Lower leg skin (tissue), 4 donors: Measurements from ENCODE around the gene KCNQ1OT1. TPM values are rescaled to one million over a fixed set of nuclear protein-coding genes. Genes with fewer than 3 reads are reported as not detected.

Experiments
- DNase-seq, 2 donors: peaks; one replicate each; pipeline ENCODE4 v3.0.0-alpha.2; 2019; ENCODE audit warnings: low spot score in 2 of 2
- H3K4me3 ChIP-seq: fragments of 200-600 bp; sonication (generic); 2 replicates; pipeline ENCODE4 v1.5.1; 2017; ENCODE audit warnings: mild to moderate bottlenecking, low read depth; ENCODE audit not compliant: poor library complexity, severe bottlenecking
- POLR2A ChIP-seq, 2 donors: fragments of 450-650 bp; IDR thresholded peaks; one replicate each; pipeline ENCODE4 v1.6.1; 2016 to 2017; ENCODE audit warnings: antibody characterized with exemption in 2 of 2, mild to moderate bottlenecking in 1 of 2, moderate library complexity in 1 of 2
- WGBS, 2 donors: methylation state at CpG; one replicate each; pipeline ENCODE4 v1.1.5; 2018; 5-methylcytosine and 5-hydroxymethylcytosine counted together
- intact Hi-C: fragments of 100-400 bp; cut with DNase I; formaldehyde crosslinking; loops from one replicate; pipeline ENCODE4 v1.15.0; 2023; ENCODE audit warnings: low total_unique reads
- total RNA-seq, 4 donors: library from RNA; depleted of rRNA; stranded (reverse); fragments of >200 nt; gene quantifications; one replicate each; pipeline ENCODE4 v1.1.0, GENCODE V29; 2016
- TF ChIP-seq, protein P1 (sequence below), 3 donors: fragments of 450-650 bp; IDR thresholded peaks; one replicate each; pipeline ENCODE4 v1.5.1; 2016; ENCODE audit warnings: antibody characterized with exemption in 3 of 3, mild to moderate bottlenecking in 3 of 3, moderate library complexity in 2 of 3

KCNQ1OT1 gene
- total RNA-seq, 4 donors from 2014 or later = 0.63 to 1.8 (median 0.91) TPM

DNA sequence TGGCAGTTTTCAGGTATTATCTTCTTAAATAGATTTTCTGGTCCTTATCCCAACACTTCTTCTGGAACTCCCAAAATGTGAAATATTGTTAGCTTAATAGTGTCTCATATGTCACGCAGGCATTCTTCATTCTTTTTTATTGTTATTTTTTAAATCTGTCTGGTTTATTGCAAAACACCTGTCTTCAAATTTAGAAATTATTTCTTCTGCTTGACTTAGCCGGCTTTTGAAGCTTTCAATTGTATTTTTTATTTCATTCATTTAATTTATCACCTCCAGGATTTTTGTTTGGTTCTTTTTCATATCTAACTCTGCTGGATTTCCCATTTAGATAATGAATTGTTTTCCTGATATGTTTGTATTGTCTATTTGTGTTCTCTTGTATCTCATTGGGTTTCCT, 49.9 kb downstream of the KCNQ1OT1 start:
- intact Hi-C loops = no loop called here
- WGBS, 2 donors = 91 to 95% methylated on average over 2 of the region's 2 CpGs
- TF ChIP-seq, protein P1, sequence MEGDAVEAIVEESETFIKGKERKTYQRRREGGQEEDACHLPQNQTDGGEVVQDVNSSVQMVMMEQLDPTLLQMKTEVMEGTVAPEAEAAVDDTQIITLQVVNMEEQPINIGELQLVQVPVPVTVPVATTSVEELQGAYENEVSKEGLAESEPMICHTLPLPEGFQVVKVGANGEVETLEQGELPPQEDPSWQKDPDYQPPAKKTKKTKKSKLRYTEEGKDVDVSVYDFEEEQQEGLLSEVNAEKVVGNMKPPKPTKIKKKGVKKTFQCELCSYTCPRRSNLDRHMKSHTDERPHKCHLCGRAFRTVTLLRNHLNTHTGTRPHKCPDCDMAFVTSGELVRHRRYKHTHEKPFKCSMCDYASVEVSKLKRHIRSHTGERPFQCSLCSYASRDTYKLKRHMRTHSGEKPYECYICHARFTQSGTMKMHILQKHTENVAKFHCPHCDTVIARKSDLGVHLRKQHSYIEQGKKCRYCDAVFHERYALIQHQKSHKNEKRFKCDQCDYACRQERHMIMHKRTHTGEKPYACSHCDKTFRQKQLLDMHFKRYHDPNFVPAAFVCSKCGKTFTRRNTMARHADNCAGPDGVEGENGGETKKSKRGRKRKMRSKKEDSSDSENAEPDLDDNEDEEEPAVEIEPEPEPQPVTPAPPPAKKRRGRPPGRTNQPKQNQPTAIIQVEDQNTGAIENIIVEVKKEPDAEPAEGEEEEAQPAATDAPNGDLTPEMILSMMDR (IDR thresholded peaks at IDR 0.05) = no peak
- no peak for TF ChIP-seq POLR2A (IDR thresholded peaks at IDR 0.05)
- no peak overlapping the region for H3K4me3 ChIP-seq
- DNase-seq = no peak

DNA sequence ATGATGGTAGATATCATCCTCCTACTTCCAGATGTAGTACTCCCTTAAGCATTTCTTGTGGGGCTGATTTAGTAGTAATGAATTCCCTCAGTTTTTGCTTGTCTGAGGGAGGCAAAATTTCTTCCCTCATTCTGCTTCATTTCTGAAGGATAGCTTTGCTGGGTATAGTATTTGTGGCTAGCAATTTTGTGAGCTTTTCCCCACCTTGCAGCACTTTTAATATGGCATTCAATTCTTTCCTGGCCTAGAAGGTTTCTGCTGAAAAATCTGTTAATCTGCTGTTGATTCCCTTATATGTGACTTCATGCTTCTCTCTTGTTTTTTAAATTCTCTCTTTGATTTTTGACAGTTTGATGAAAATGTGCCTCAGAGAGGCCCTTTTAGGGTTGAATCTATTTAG, 50.4 kb downstream of the KCNQ1OT1 start:
- intact Hi-C loops = no loop called here
- DNase-seq = no peak
- TF ChIP-seq, protein P1 (IDR thresholded peaks at IDR 0.05) = no peak
- TF ChIP-seq POLR2A (IDR thresholded peaks at IDR 0.05) = no peak
- H3K4me3 ChIP-seq = no peak overlapping the region

DNA sequence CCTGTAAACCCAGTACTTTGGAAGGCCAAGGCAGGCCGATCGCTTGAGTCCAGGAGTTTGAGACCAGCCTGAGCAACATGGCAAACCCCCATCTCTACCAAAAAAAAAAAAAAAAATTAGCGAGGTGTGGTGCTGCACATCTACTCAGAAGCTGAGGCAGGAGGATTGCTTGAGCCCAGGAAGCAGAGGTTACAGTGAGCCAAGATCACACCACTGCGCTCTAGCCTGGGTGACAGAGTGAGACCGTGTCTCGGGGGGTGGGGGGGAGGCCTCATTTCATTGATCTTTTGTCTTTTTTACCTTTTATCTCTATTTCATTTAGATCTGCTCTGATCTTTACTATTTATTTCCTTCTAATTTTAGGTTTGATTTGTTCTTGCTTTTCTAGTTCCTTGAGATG, 51.8 kb downstream of the KCNQ1OT1 start:
- intact Hi-C loops = no loop called here
- 91 to 98% methylated on average over 6 of the region's 6 CpGs for WGBS, 2 donors
- no peak for DNase-seq
- no peak overlapping the region for H3K4me3 ChIP-seq
- TF ChIP-seq, protein P1 (IDR thresholded peaks at IDR 0.05) = no peak
- TF ChIP-seq POLR2A (IDR thresholded peaks at IDR 0.05) = no peak

DNA sequence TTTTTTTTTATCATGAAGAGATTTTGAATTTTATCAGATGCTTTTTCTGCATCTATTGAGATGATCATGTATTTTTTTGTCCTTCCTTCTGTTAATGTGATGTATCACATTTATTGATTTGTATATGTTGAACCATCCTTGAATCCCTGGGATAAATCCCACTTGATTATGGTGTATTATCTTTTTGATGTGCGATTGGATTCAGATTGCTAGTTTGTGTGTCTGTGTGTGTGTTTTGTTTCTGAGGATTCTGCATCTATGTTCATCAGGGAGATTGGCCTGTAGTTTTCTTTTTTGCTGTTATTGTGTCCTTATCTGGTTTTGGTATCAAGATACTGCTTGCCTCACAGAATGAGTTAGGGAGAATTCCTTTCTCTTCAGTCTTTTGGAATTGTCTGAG, 52.6 kb downstream of the KCNQ1OT1 start:
- no peak for DNase-seq
- no peak for TF ChIP-seq POLR2A (IDR thresholded peaks at IDR 0.05)
- TF ChIP-seq, protein P1 (IDR thresholded peaks at IDR 0.05) = no peak
- WGBS, 2 donors = 85 to 100% methylated on average over 1 of the region's 1 CpG
- intact Hi-C loops = no loop called here
- no peak overlapping the region for H3K4me3 ChIP-seq

DNA sequence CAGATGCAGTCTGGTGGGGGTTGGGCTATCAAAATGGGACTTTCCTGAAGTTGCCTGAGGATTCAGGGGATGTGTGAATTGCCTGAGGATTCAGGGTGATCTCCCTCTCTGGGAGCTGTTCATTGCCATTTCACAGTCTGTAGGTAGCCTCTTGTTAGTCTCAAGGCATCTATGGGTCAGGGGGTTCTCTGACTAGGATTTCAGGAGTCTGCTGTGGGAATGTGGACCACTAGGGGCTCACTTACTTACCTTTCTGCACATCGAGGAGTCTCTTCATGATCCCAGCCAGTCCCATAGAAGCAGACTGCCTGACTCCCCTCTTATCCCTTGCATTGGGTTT, 54.0 kb downstream of the KCNQ1OT1 start:
- TF ChIP-seq, protein P1 (IDR thresholded peaks at IDR 0.05) = no peak

More for the DNA sequence above, 54.0 kb downstream of the KCNQ1OT1 start:
- no peak overlapping the region for H3K4me3 ChIP-seq
- no peak for DNase-seq
- WGBS, 2 donors = 87 to 95% methylated on average over 1 of the region's 1 CpG
- intact Hi-C loops = no loop called here
